HG02938 (cell line): ENCODE results near the gene CEBPA.
"Not testable (repeated sequence)": the region's sequence is repeated elsewhere in the genome, so short reads cannot be mapped to it uniquely, and the experiment has no call there.

Source experiments
- ATAC-seq: cut with Tn5 transposase; IDR thresholded peaks from one replicate; pipeline ENCODE4 v1.9.1; 2021; ENCODE audit warnings: mild to moderate bottlenecking, moderate library complexity; ENCODE audit not compliant: unreplicated experiment

Gene CEBPA

DNA sequence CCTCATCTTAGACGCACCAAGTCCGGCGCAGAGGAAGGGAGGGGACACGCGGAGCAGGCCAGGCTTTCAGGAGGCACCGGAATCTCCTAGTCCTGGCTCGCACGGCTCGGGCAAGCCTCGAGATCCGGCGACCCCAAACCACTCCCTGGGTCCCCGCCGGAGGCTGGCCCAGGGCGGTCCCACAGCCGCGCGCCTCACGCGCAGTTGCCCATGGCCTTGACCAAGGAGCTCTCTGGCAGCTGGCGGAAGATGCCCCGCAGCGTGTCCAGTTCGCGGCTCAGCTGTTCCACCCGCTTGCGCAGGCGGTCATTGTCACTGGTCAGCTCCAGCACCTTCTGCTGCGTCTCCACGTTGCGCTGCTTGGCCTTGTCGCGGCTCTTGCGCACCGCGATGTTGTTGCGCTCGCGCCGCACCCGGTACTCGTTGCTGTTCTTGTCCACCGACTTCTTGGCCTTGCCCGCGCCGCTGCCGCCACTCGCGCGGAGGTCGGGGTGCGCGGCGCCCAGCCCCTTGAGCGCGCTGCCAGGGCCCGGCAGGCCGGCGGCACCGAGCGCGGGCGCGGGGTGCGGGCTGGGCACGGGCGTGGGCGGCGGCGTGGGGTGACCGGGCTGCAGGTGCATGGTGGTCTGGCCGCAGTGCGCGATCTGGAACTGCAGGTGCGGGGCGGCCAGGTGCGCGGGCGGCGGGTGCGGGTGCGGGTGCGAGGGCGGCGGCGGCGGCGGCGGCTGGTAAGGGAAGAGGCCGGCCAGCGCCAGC lies 1.0 kb downstream of the CEBPA start:
- no peak for ATAC-seq

DNA sequence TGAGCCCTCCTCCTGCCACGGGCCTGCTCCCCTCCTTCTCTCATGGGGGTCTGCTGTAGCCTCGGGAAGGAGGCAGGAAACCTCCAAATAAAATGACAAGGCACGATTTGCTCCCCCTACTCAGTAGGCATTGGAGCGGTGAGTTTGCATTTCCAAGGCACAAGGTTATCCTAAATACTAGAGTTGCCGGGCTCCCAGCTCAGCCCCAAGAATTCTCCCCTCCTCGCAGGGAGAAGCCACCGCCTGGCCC lies 1.5 kb downstream of the CEBPA start:
- ATAC-seq, result no peak

DNA sequence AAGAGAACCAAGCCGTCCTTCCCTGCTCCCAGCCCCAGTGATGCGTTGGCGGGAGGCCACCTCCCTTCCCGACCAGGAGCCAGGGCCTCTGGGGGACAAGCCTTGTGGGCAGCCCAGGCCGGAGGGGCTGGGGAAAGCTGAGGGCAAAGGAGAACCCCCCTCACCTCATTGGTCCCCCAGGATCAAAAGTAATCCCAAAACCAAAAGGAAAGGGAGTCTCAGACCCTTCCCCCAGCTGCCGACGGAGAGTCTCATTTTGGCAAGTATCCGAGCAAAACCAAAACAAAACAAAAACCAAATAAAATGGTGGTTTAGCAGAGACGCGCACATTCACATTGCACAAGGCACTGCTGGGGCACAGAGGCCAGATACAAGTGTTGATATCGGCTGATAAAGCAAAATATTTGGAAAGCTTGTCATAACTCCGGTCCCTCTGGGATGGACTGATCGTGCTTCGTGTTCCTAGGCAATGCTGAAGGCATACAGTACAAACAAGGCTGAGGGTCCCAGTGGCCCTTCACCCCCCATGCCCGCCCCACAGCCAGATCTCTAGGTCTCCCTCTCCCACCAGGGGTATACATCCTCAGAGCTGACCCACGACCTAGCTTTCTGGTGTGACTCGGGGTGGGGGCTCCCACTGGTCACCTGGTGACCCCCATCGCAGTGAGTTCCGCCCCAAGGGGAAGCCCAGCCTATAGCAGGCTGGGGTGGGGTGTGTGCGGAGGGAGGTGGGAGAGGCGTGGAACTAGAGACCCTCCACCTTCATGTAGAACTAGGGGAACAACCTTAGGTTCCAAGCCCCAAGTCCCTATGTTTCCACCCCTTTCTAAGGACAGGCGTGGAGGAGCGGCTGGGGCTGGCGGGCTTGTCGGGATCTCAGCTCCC lies 2.1 kb downstream of the CEBPA start:
- ATAC-seq, result no peak

DNA sequence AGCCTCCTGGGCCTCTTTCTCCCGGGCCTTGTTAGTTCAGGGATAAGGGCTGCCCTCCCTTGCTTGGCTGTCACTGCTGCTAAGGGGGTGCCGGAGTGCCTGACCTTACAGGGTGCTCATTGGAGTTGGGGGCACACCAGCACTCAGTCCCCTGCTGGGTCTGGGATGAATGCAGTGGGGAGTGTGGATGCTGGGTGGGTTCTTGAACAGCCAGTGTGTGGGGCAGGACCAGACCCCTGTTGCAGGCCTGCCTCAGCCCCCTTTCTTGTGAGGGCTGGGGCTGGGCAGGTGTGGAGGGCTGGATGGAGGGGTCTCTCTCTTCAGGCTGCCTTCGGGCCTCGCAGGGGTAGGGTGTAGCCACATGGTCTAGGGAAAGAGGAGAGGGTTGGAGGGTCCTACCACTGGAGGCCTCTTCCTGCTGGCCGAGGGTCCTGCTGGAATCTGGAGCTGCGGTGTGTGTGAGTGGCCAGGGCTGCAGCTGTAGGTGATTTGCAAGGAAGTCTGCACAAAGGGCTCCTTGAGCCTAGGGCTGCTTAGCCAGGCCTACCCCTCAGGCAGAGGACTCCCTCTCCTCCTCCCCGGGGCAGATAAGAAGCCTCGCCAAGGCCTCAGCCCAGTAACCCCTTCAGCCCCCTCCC lies 3.2 kb downstream of the CEBPA start:
- ATAC-seq, result no peak

DNA sequence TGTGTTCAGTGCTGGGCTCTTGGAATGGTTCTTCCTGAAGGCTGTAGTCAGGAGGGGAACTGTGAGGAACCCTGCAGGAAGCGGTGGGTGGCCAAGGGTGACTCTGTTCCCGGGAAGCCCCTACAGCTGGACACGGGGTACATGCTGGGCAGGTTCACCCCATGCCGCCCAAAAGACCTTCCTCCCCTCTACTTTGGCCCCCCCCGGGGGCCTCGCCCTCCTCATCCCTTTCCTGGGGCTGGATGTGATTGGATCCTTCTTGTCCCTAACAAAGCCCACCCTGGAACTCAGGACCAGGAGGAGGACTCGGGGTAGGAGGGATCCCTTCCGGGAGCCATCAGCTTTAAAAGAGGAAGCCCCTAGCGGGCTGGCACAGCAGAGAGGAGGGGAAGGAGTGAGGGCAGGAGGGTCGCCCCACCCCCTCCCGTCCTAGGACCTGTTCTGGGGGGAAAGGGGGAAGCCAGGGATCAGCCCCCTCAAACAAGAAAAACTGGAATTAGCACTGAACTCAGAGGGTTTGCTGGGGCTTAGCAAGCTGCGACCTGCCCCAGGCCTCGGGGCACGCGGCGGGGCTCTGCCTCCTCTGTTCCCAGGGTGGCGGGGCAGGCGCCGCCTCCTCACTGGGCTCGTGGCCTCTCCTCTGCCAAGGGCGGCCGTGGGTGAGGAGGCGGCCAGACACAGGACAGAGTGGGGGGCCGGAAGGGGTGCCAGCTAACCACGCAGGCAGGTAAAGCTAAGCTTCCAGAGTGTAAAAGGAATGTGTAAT lies 4.0 kb downstream of the CEBPA start:
- no peak for ATAC-seq

DNA sequence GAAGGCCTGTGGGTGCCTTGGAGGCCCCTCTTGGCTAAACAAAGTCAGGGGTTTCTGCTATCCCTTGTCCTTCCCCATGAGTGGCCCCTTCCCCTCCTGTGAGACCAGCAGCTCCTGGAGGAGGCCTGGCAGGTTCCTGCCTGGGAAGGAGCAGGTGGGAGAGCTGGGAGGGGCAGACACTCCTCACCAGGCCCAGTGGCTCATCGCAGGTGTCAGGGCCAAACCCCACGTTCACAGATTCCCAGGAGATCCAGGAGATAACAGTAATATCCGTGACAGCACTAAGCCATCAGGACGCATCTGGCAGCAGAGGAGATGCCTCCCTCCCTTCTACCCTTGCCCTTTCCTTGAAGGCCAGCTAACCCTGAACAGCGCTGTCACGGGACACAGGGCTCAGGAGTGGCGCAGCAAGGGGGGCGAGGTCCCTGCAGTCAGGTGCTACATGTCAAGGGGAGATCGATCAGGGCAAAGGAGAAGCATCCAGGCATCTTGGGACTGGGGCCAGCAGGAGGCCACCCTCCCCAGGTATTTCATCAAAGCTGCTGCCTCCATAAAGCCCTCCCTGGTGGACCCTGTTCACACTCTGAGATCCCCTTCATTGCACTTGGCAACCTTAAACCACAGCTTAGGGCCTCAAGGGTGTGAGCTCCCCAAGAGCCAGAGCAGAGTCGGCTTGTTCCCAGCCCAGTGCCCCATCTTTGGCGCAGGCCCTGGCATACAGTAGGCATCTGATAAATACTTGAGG lies 4.8 kb downstream of the CEBPA start:
- no peak for ATAC-seq

DNA sequence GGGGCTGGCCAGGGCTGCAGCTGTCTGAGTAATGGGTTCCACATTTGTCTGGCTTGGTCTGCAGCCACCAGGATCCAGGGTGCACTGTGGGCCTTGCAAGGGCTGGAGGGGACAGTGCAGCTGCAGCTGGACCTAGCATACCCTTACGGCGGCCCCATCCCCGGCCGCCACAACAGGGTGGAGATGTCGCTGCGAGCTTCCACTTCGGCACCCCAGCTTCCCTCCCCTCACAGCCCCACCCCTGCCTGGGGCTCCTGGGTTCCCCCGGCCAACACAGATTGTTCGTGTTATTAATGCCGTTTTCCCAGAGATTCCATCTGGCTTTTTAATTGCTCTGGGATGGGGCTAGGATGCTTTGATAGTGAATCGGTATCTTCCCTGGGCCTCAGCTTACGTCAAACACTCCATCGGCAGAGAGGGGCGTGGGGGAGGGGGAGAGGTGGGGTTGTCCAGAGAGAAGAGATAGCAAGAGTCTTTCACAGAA lies 5.8 kb downstream of the CEBPA start:
- no peak for ATAC-seq

DNA sequence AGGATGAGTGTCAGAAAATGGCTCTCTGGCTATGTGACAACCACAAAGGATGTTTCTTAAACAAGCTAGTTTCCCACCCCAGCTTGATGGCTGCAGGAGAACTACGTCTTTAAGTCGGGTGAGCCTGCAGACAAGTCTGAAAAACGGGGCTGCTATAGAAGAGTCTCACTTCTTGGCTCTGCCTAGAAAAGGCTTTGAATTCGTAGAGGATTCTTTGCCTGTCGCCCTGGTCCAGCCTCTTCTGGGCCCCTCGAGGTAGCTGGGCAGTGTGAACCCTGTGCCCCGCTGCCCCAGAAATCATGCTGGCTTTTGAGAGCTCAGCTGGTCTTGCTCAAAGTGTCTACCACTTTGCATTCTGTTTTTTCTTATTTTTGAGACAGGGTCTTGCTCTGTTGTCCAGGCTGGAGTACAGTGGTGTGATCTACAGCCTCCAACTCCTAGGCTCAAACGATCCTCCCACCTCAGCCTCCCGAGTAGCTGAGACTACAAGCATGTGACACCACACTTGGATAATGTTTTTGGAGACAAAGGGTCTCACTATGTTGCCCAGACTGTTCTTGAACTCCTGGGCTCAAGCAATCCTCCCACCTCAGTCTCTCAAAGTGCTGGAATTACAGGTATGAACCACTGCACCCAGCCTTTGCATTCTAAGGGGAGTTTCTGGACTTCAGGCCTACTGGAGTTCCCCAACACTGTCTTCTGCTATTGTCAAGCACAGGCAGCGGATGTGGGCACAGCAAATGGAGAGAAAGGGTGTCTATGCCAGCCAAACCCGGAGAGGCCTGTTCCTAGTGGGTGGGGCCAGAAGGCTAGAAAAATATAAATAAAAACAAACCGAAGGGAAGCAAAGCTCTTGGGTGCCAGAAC lies 6.5 kb downstream of the CEBPA start:
- ATAC-seq, result no peak

DNA sequence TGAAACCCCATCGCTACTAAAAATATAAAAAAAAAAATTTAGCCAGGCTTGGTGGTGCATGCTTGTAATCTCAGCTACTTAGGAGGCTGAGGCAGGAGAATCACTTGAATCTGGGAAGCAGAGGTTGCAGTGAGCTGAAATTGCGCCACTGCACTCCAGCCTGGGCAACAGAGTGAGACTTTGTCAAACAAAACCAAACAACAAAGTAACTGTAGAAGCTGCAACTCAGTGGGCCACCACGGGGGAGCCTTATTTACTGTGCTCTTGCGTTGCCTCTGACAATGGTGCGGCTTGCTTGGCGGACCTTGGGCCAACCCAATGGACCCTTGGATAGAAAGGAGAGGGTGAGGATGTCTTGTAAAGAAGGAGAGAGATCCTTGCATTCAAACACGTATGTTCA lies 7.3 kb downstream of the CEBPA start:
- not testable (repeated sequence) for ATAC-seq

DNA sequence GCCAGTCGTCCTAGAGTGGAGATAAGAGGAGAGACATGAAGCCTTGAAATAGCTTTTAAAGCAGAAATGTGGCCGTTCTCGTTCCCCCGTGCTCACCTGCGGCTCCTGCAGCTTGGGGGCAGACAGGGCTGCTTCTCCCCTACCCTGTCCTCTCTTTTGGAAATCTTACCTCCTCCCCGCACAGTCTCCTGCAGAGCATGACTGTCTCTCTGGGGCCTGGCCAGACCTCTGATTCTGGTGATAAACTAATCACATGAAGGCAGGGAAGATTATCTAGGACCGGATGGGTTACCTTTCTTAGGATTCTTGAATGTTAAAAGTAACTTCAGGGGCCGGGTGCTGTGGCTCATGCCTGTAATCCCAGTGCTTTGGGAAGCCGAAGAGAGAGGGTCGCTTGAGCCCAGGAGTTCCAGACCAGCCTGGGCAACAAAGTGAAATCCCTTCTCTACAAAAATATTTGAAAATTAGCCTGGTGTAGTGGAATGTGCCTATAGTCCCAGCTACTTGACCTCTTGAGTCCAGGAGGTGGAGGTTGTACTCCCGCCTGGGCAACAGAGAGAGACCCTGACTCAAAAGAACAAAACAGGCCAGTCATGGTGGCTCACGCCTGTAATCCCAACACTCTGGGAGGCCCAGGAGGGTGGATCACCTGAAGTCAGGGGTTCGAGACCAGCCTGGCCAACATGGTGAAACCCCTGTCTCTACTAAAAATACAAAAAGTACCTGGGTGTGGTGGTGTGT lies 8.1 kb downstream of the CEBPA start:
- no peak for ATAC-seq

DNA sequence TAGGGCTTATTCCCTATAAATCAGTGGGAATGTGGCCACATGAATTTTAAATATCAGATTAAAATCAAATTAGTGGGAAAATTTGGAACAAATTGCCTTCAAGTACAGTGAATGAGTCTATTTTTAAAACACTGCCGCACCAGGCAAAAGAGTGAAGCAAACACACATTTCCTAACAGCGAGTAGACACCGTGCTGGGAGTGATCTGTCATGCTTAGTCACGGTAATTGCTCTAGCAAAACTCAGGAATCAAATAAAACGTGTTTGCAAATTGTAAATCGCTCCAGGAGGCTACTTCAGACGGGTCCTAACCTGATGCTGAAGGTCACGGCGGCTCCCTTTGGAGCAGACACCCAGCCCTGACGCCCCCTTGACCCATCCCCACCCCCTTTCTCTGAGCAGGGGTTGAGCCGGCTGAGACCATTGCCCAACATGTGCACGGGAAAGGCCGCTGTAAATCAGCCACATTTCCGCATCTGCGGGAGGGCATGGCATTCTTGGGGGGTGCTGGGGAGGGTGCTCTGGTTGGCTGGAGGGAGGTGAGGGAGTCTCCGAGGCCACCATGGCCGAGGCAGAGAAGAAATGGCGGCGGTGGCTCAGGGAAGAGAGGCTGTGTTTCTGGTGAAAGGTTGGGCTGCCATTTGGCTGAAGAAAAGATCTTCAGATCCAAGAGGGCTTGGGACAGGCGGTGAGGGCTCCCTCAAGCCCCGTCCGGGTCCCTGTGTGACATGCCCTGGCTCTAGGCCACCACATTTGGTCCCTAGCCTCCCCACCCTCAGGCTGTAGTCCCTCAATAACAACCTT lies 8.9 kb downstream of the CEBPA start:
- no peak for ATAC-seq

DNA sequence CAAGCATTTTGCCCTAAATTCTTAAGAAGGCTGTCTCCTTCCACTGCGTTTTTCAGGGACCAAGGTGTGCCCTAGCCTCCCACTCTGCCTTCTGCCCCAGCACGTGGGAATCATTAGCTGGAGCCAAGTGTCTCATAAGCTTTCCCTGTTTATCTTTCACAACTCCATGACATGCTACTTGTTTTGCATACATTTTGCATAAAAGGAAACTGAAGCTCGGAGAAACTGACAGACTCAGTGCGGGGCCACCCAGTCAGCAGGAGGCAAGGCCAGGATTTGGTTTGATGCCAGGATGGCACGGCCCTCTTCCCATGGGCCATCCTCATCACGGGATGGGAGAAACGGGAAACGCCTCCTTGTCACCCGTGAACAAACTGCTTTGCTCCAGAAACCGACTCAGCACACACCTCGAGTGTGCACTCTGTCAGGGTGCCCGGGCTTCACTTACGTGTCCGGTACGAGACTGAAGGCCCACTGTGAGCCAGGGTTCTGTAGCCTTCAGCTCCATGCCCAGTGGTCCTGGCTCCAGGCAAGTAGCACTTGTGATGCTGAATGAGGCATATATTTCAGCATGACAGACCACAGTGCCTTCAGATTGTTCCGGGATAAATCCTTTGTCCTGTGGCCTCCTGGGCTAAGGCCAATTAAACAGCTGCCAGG lies 9.6 kb downstream of the CEBPA start:
- ATAC-seq, result no peak

DNA sequence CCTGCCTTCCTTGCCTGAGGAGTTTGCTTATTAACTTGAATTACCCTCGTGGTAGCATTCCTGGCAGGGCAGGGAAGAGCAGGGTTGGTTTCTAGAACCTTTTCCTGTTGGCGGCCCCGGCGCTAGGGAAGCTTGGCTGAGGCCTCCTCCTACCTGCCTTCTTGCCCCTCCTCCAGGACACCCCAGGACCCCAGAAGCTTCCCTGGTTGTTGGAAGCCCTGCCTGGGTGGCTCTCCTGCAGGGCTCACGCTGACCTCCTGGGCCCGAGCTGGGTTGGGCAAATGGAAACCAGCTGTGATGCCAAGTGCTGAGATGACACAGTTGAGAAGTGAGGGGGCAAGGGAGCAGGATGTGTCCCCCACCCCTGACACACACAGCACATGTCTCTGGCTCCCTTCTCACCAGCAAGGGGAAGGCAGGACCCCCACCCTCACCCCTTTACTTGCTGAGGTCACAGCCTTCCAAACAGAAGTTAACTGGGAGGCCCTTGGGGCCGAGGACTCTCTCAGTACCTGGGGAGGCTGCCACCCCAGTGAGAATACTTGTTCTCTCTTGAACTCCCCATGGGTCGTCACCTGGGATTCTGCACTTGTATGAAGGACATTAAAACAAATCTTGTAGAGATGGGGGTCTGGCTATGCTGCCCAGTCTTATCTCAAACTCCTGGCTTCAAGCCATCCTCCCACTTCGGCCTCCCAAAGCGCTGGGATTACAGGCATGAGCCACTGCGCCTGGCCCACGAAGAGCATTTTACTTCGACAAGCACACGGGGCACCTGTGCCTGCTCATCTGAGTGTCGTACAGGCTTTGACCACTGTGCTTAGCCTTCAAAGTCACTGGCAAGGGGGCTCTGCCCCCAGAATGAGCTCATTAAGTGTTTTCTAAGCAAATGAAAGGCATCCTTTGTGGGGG lies 10.5 kb downstream of the CEBPA start:
- ATAC-seq, result no peak

DNA sequence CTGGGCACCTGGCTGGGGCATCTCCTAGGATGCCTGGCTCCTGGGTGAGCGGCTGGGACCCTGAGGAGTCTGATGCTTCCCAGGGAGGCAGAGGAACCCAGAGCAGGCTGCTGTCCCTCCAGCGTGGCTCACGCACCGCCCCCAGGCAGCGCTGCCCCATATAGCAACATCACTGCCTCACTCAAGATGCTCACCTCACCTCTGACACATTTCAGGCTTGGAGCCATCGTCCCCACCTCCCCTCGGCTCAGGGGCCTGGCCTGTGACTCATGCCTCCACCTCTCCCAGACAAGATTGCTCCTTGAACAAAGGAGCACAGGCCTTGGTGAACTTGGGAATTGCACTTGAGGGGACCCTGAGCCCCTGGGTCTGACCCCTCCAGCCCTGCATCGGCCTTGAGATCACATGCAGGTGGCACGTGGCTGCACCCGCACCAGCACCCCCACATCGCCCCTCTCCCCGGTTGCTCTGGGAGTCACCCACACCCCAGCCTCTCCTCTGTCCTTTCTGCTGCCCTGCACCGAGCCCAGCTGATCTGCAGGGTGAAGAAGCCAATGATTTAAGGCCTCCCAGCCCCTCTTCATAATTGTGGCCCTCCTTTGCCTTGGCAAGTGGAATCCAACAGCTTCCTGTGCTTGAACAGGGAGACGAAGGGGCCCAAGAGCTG lies 11.2 kb downstream of the CEBPA start:
- no peak for ATAC-seq

DNA sequence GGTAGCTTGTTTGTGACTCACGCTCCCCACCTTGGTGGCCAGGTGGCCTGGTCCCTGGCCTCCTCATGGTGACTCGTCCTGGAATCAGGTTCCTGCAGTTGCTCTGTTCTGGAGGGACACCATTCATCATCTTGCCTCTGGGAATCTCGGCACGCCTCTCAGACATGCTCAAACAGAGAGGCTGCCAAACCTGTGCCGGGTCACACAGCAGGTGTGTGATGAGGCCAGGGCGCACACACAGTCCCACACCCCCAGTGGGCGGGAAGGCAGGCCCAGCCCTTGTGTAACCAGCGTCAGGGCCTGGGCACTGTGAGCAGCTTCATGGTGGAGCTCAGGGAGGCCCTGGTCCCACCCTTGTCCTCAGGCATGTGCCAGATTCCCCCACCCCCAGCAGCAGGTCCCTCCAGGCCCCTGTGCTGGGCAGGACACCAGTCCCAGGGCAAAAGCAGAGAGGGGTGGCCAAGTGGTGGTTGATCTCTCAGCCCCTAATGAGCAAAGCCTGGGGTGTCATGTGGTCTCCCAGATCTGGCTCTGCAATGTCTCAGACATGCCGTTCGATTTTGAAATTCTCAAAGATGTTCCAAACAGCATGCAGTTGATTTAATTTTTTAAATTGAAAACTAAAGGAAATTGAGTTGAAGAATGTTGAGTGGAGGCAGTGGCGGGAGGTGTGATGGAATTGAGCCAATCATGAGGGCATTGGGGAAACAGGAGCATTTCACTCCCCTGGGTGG lies 12.1 kb downstream of the CEBPA start:
- no peak for ATAC-seq
